ENCODE results near the gene OR51B4. TPM values are rescaled to one million over a fixed set of nuclear protein-coding genes. Genes with fewer than 3 reads are reported as not detected.

OR51B4 gene
- total RNA-seq: not detected

- TF ChIP-seq, protein P1, sequence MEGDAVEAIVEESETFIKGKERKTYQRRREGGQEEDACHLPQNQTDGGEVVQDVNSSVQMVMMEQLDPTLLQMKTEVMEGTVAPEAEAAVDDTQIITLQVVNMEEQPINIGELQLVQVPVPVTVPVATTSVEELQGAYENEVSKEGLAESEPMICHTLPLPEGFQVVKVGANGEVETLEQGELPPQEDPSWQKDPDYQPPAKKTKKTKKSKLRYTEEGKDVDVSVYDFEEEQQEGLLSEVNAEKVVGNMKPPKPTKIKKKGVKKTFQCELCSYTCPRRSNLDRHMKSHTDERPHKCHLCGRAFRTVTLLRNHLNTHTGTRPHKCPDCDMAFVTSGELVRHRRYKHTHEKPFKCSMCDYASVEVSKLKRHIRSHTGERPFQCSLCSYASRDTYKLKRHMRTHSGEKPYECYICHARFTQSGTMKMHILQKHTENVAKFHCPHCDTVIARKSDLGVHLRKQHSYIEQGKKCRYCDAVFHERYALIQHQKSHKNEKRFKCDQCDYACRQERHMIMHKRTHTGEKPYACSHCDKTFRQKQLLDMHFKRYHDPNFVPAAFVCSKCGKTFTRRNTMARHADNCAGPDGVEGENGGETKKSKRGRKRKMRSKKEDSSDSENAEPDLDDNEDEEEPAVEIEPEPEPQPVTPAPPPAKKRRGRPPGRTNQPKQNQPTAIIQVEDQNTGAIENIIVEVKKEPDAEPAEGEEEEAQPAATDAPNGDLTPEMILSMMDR (IDR thresholded peaks at IDR 0.05): no peak
- intact Hi-C loops (cut with DNase I; ENCODE audit: low total_unique reads): no loop called here
- no peak within 1 kb of the TSS for H3K4me3 ChIP-seq (ENCODE audit: low read depth, poor library complexity, severe bottlenecking)
- 91 to 92% methylated on average over 2 of the region's 2 CpGs for WGBS, 2 donors
- no peak for DNase-seq (ENCODE audit: low spot score in 2 of 2)
Observed at GRCh38 chr11:5301846-5302245, at the start of gene OR51B4. Gene OR51B4 (minus strand): TSS chr11:5301946. CDS start chr11:5301946, 0 bp downstream.

DNA sequence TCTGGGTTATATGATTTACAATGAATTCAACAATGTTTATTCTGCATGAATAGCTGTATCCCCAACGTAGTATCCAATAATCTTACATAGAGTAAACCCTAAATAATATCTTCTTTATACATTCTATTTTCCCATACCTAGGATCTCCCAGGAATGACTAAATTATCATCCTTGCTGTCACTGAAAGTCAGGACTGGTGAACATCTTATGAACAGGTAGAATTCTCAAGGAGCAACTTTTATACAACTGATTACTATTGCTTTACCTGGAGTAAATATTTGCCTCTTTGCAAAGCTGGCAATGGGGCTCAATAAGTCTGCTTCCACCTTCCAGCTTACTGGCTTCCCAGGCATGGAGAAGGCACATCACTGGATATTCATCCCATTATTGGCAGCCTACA, 49.5 kb upstream of the OR51B4 start, which contains the start of gene OR51B6:
Gene OR51B6 (plus strand): TSS at position 301 of the 400 bp plus-strand sequence. CDS start 0 bp downstream, at position 301.
- TF ChIP-seq POLR2A (IDR thresholded peaks at IDR 0.05): no peak
- TF ChIP-seq, protein P1 (IDR thresholded peaks at IDR 0.05): no peak
- WGBS, 2 donors: 58 to 62% methylated on average over 1 of the region's 1 CpG
- no peak within 1 kb of the TSS for H3K4me3 ChIP-seq (ENCODE audit: low read depth, poor library complexity, severe bottlenecking)
- intact Hi-C loops (cut with DNase I; ENCODE audit: low total_unique reads): no loop called here
- no peak for DNase-seq (ENCODE audit: low spot score in 2 of 2)

DNA sequence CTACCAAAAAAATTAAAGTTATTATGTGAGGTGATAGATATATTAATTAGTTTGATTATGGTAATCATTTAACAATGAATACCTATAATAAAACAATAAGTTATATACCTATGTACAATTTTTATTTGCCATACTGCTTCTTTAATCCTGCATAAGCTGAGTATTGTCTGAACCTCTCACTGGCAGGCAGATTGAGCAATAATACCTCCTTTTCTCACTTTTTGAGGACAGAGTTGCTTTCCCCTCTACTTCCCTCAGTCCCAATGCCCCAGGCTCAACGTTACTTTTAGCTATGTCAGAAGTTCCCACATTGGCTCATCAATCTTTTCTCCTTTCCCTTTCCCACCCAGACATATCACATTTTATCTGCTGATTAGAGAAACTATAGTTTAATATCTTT, 47.8 kb upstream of the OR51B4 start:
- 37 to 49% methylated on average over 1 of the region's 1 CpG for WGBS, 2 donors
- H3K4me3 ChIP-seq (ENCODE audit: low read depth, poor library complexity, severe bottlenecking): no peak overlapping the region
- TF ChIP-seq, protein P1 (IDR thresholded peaks at IDR 0.05): no peak
- TF ChIP-seq POLR2A (IDR thresholded peaks at IDR 0.05): no peak
- no peak for DNase-seq (ENCODE audit: low spot score in 2 of 2)
- intact Hi-C loops (cut with DNase I; ENCODE audit: low total_unique reads): no loop called here

DNA sequence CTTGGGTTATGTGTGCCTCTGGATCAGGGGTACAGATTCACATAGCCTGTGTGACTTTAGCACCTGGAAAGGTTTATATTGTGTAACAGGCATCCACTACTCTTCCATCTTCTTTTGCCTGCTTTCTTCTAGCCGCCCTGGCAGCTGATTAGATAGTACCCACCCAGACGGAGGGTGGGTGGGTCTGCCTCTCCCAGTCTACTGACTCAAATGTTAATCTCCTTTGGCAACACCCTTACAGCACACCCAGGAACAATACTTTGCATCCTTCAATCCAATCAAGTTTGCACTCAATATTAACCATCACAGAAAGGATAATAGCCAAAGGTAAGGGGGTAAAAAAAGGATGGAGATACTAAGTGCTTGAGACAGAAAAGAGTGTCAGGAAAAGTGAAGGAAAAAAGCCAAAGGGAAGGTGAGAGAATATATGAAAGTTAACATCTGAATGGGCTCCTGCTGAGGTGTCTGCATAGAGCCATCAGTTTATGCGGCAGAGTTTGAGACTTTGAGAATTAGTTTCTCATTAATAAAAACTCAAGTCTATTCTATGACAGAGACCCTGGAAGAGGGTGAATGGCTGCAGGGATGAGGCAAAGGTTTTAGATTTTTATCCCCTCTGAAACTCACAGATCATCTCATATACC, 46.9 kb upstream of the OR51B4 start:
- TF ChIP-seq, protein P1 (IDR thresholded peaks at IDR 0.05): no peak
- no peak for TF ChIP-seq POLR2A (IDR thresholded peaks at IDR 0.05)
- WGBS, 2 donors: 39 to 42% methylated on average over 3 of the region's 3 CpGs
- H3K4me3 ChIP-seq (ENCODE audit: low read depth, poor library complexity, severe bottlenecking): no peak overlapping the region
- DNase-seq (ENCODE audit: low spot score in 2 of 2): no peak
- intact Hi-C loops (cut with DNase I; ENCODE audit: low total_unique reads): no loop called here

GRCh38 chr11:5345831-5346230, 44.1 kb upstream of the OR51B4 start:
- 62 to 73% methylated on average over 3 of the region's 3 CpGs for WGBS, 2 donors
- TF ChIP-seq POLR2A (IDR thresholded peaks at IDR 0.05): no peak
- TF ChIP-seq, protein P1 (IDR thresholded peaks at IDR 0.05): no peak
- DNase-seq (ENCODE audit: low spot score in 2 of 2): no peak
- intact Hi-C loops (cut with DNase I; ENCODE audit: low total_unique reads): no loop called here
- H3K4me3 ChIP-seq (ENCODE audit: low read depth, poor library complexity, severe bottlenecking): no peak overlapping the region
